H1 (cell line): ENCODE results near the gene SCNM1. TPM values are rescaled to one million over a fixed set of nuclear protein-coding genes. Genes with fewer than 3 reads are reported as not detected.

Experiments used
- polyA plus RNA-seq, 7 experiments: library from polyadenylated mRNA; depleted of rRNA in 3 of 7; stranded (reverse) in 5 of 7; unstranded in 2 of 7; fragments of >200 nt in 5 of 7; fragments of 200-250 nt in 2 of 7; gene quantifications; 1 replicate in 5 of 7; 2 replicates in 1 of 7; 4 replicates in 1 of 7; pipeline versions ENCODE4 v1.2.1 to v1.2.3, GENCODE V29; 2011 to 2013; ENCODE audit warnings: missing spikeins in 2 of 7, mixed read lengths in 2 of 7
- total RNA-seq: library from RNA; stranded (reverse); fragmentation: NEBNext Ultra II Directional; extraction: Animal tissue kit (Norgen Biotek cat#: 25700); gene quantifications from 2 replicates; pipeline ENCODE4 v1.2.1, GENCODE V29; 2021
- TF ChIP-seq, protein P1 (sequence below), 3 experiments: IDR thresholded peaks; 1 replicate in 2 of 3; 2 replicates in 1 of 3; pipeline versions ENCODE4 v1.5.1 to v1.6.1; 2011; ENCODE audit warnings: low read length in 3 of 3, mild to moderate bottlenecking in 3 of 3, inconsistent platforms in 2 of 3, low read depth in 1 of 3, moderate library complexity in 1 of 3; ENCODE audit not compliant: insufficient read depth in 1 of 3; ENCODE audit errors: control extremely low read depth in 1 of 3

Gene SCNM1
- total and polyA plus RNA-seq, 2 of the 8 experiments (the other 6 are each of a cell fraction or from before 2014, with no cell fraction given): 13.6 to 46.2 TPM

DNA sequence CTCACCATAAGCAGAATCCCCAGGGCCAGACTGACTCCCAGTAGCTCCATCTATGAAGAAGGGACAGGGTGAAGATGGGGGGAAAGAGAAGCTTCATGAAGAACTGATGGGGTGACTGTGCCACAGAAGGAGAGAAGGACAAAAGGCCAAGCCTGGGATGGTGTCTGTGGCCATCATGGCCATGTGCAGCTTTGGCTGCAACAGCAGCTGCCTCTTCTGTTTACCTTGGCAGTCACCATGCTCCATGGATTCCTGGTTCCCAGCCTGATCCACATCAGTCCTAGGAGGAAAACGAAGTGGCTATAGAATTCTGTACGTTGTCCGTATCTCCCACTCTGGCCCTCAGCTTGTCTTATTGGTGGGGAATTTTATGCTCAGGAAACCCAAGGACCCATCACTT, 31.5 kb upstream of the SCNM1 start (continued):
- TF ChIP-seq, protein P1, sequence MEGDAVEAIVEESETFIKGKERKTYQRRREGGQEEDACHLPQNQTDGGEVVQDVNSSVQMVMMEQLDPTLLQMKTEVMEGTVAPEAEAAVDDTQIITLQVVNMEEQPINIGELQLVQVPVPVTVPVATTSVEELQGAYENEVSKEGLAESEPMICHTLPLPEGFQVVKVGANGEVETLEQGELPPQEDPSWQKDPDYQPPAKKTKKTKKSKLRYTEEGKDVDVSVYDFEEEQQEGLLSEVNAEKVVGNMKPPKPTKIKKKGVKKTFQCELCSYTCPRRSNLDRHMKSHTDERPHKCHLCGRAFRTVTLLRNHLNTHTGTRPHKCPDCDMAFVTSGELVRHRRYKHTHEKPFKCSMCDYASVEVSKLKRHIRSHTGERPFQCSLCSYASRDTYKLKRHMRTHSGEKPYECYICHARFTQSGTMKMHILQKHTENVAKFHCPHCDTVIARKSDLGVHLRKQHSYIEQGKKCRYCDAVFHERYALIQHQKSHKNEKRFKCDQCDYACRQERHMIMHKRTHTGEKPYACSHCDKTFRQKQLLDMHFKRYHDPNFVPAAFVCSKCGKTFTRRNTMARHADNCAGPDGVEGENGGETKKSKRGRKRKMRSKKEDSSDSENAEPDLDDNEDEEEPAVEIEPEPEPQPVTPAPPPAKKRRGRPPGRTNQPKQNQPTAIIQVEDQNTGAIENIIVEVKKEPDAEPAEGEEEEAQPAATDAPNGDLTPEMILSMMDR (IDR thresholded peaks at IDR 0.05; ENCODE audit: control extremely low read depth in 1 of 3, insufficient read depth in 1 of 3, low read depth in 1 of 3, low read length in 3 of 3): no peak
- TF ChIP-seq, all 59 proteins: peak for 0
